Astrocyte of the spinal cord (primary cell): Measurements from ENCODE around the gene SNAP47.

Experiments used
- DNase-seq: peaks from one replicate; pipeline ENCODE4 v3.0.0; 2011; ENCODE audit warnings: low read depth, low spot score
- H3K4me3 ChIP-seq: 2 replicates; pipeline ENCODE4 v1.5.1; 2011; ENCODE audit warnings: low read depth, mild to moderate bottlenecking, low read length, moderate library complexity
- in situ Hi-C: cut with HindIII; loops from 2 replicates; pipeline ENCODE4 v1.10.0; 2017; ENCODE audit warnings: low sequenced_read_pairs
- TF ChIP-seq, protein P1 (sequence below): IDR thresholded peaks from 2 replicates; pipeline ENCODE4 v1.5.1; 2012; ENCODE audit warnings: low read depth, mild to moderate bottlenecking, low read length, inconsistent platforms

SNAP47 gene

GRCh38 chr1:227782226-227782625, 47.0 kb downstream of the SNAP47 start:
- H3K4me3 ChIP-seq = no peak overlapping the region
- DNase-seq = no peak
- TF ChIP-seq, protein P1, sequence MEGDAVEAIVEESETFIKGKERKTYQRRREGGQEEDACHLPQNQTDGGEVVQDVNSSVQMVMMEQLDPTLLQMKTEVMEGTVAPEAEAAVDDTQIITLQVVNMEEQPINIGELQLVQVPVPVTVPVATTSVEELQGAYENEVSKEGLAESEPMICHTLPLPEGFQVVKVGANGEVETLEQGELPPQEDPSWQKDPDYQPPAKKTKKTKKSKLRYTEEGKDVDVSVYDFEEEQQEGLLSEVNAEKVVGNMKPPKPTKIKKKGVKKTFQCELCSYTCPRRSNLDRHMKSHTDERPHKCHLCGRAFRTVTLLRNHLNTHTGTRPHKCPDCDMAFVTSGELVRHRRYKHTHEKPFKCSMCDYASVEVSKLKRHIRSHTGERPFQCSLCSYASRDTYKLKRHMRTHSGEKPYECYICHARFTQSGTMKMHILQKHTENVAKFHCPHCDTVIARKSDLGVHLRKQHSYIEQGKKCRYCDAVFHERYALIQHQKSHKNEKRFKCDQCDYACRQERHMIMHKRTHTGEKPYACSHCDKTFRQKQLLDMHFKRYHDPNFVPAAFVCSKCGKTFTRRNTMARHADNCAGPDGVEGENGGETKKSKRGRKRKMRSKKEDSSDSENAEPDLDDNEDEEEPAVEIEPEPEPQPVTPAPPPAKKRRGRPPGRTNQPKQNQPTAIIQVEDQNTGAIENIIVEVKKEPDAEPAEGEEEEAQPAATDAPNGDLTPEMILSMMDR = no peak
- in situ Hi-C loops = no loop called here

GRCh38 chr1:227785094-227785804, 50.0 kb downstream of the SNAP47 start:
- DNase-seq = no peak
- TF ChIP-seq, protein P1 = no peak
- in situ Hi-C loops = no loop called here
- no peak overlapping the region for H3K4me3 ChIP-seq

DNA sequence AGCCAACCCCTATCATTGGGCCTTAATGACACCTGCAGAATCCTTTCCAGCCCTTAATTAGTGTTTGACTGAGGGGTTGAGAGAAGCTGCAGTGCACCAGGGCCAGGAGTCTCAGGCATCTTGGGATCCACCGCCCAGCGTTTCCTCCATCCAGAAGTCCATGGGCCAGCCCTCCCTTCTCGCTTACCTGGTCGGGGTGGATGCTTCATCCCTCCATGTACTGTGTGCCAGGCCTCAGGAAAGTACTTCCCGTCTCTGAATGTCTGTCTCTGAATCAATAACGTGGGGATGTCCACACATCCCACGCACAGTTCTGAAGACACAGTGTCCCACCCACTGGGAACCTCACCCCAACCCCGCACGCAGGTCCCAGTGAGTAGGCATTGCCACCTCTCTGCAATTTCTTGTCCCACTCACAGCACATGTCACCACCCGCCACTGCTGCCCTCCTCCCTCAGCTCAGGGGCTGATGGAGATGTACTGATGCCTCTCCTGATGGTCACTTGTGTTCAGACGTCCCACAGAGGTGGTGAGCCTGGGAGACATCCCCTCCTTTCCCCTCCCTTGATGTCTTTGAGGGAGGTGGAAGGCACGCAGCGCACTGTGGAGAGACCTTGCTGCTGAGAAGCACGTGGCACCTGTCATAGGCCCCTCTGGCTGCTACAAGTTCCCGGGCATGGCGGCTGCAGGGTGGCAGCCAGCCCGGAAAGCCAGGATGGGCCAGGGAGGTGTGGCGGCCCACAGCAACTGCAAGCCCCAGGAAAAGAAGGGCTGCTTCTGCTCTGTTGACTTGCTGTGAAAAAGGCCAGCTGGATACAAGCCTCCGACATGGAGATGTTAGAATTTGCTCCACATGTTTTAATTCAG, 50.8 kb downstream of the SNAP47 start:
- in situ Hi-C loops = no loop called here
- TF ChIP-seq, protein P1 = no peak
- no peak overlapping the region for H3K4me3 ChIP-seq

DNA sequence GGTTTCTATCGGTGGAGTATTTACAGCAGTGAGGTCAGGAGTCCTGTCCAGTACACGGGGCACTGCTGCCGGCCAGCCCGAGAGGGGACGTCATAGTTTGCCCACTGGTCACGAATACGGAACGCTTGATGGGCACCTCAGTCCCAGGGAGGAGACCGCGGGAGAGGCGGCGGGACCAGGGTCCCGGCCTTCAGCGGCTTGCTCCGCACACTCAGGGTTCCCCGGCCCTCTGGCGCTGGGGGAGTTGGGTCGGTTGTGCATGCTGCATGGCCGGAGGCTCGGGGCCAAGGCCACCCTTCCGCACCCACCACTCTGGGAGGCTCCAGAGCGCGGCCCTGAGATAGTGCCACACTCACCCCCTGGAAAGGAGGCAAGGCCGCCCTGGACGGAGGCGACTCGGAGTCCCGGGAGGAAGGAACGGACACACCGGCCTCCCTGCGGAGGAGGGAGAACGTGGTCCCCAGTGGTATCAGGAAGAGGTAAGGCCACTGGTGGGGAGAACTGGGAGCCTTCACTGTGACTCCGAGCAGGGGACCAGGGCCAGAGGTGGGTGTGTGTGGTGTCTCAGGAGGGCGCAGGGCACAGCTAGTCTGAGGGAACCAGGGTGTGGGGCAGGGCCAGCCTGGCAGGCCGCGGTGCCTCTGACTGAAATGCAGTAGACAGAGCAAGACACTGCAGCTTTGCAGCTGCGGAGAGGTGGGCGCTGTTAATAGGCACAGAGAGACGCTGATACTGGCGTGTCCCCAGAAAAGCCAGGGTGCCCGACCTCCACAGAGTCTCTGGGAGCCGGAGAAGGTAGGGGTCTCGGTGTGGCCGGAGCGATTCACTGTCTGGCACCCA, 51.7 kb downstream of the SNAP47 start:
- in situ Hi-C loops = no loop called here
- TF ChIP-seq, protein P1 = no peak
- no peak for DNase-seq
- H3K4me3 ChIP-seq = peak overlapping the region; percentile 44

More for the DNA sequence above, 50.8 kb downstream of the SNAP47 start:
- DNase-seq = no peak

GRCh38 chr1:227787513-227788270, 52.5 kb downstream of the SNAP47 start:
- DNase-seq = peak; percentile 95
- TF ChIP-seq, protein P1 = no peak
- H3K4me3 ChIP-seq = peak overlapping the region; percentile 44
- in situ Hi-C loops = no loop called here
